Inflammatory macrophage treated with lipopolysaccharide for 4 hours (primary cell): ENCODE results near the gene HAGHL.
"Not testable (repeated sequence)": the region's sequence is repeated elsewhere in the genome, so short reads cannot be mapped to it uniquely, and the experiment has no call there.

ENCODE experiments used
- DNase-seq: peaks from one replicate; pipeline ENCODE4 v3.0.0-alpha.2; 2020

HAGHL gene

DNA sequence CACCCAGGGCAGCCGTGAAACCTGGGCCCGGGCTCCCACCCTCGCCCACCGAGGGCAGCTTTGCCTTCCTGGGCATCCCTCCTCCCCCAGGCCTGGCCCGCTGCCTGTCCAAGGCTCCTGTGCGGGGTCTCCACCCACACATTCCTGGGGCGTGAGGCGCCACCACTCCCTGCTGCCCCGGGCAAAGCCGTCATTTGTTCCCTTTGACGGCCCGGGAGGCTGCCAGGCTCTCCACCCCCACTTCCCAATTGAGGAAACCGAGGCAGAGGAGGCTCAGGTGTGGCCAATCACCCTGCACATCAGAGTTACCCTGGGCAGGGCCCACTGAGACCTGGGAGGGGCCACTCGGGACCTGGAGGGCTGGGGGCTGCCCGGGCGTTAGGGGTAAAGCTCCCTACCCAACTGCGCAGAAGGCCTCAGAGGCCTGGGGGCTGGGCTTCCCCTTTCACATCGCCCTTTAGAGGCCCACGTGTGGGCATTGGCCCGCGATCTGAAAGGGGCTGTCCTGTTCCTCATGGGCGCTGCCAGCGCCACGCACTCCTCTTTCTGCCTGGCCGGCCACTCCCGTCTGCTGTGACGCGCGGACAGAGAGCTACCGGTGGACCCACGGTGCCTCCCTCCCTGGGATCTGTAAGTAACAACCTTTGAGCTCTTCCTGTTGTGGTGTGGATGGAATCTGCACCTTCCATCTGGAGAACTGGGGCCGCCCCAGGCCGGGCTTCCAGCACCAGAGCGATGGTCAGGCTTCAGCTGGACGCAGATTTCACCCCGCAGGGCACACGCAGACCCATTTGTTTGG, 33.8 kb downstream of the HAGHL start, which contains the start of gene MSLN:
Gene MSLN (plus strand): TSS at position 190 of the 799 bp plus-strand sequence. CDS start 1,947 bp downstream, outside the sequence.
- no peak for DNase-seq

DNA sequence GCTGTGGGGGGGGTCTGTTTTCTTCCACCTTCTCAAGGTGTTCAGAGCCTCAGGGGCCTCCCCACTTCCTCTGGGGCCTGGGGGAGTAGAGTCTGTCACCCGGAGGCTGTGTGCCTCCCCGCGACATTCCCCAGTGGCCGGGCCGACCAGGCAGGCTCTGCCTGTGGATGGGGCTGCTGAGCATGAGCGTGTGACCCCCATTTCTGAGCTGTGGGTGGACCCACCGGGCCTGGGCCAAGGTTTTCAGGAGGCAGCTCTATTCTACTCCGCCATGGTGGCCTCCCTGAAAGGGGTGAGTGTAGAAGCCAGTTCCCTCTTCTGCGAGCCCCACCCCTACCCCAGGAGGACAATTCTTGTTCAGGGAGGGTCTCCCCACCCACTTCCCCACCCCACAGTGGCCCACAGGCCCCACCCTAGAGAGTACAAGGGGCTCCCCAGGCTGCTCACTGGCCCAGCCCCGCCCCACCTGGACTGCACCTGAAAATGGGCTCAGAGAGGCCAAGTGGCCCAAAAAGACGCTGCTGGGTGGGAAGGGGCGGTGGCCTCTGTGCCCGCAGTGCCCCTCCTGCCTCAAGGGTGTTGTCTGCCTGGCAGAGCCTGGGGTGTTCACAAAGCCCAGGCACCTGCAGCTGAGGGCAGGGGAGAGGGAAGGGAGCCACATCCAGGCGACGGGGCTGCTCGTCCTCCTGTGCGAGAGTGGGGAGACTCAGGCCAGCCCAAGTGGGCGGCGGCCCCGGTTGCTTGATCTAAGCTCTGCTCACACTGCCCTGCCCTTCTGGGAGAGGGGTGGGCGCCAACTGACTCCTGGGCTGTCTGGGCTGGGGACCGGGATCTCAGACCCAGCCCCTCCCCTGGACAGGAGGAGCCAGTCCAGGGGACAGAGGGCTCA, 35.0 kb downstream of the HAGHL start:
- DNase-seq: no peak

DNA sequence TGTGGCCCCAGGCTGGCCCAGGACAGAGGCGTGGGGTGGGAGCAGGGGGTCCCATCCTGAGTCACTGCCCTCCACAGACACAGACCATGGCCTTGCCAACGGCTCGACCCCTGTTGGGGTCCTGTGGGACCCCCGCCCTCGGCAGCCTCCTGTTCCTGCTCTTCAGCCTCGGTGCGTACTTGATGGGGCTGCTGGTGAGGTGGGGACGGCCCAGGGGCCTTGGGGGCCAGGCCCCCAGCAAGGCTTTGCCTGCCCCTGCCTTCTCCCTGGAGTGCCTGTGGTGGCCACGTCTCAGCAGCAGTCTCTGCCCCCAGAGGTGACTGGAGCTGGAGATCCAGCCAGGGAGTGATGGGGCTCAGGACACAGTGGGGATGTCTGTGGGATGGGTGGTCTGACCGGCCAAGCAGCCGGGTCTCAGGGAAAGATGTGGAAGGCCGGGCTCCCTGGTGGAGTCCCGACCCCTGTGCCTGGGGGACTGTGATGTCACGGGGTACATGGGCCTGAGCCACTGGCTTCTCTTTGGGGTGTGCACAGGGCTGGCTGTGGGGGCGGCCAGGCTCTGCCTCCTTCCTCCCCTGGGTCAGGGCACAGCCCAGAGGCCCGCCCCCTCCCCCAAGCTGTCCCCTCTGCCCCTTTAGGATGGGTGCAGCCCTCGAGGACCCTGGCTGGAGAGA, 35.8 kb downstream of the HAGHL start:
- no peak for DNase-seq

DNA sequence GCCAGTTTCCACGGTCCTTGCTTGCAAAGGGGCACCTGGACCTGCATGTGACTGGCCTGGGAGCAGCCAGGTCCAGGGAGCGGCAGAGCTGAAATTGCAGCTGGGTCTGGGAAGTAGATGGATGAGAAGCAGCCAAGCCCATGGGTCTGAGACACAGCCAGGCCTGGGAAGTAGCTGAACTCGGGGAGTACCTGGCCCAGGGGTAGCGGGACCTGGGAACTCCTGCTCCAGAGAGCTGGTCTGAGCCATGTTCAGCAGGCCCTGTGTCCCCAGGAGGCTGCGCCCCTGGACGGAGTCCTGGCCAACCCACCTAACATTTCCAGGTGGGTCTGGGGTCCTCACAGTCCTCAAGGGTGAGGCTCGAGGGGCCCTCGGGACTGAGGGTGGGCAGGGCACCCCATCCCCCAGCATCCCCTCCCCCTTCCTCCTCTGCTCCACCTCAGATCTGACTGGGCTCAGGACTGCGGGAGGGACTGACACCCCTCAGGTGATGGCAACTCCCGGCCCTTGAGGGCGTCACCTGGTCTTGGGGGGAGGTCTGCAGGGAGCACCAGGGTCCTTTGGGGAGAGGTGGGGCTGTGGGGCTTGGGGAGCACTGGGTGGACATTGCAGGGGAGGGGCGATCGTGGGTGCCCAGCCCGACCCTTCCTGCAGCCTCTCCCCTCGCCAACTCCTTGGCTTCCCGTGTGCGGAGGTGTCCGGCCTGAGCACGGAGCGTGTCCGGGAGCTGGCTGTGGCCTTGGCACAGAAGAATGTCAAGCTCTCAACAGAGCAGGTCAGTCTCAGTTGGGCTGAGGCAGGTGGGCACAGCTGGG, 36.7 kb downstream of the HAGHL start:
- no peak for DNase-seq

DNA sequence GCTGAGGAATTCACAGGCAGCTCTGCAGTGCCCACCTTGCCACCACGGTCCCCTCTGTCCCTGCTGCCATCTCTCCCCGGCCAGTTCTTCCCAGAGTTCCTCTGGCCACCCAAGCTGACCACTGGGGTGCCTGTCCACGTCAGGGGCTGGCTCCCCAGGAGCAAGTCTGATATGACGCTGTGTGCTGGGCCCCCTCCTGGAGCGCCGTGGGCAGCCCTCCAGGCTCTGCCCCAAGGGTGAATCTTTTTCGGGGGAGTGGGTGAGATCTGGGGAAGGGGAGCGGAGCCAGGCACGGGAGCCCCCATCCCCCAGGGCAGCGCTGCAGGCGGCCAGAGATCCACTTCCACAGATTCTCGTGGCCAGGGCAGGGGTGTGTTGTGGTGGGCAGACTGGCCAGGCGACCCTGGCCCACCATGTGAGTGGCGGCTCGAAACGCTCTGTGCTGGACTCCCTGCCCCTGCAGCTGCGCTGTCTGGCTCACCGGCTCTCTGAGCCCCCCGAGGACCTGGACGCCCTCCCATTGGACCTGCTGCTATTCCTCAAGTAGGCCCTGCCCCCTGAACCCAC, 37.4 kb downstream of the HAGHL start:
- no peak for DNase-seq

DNA sequence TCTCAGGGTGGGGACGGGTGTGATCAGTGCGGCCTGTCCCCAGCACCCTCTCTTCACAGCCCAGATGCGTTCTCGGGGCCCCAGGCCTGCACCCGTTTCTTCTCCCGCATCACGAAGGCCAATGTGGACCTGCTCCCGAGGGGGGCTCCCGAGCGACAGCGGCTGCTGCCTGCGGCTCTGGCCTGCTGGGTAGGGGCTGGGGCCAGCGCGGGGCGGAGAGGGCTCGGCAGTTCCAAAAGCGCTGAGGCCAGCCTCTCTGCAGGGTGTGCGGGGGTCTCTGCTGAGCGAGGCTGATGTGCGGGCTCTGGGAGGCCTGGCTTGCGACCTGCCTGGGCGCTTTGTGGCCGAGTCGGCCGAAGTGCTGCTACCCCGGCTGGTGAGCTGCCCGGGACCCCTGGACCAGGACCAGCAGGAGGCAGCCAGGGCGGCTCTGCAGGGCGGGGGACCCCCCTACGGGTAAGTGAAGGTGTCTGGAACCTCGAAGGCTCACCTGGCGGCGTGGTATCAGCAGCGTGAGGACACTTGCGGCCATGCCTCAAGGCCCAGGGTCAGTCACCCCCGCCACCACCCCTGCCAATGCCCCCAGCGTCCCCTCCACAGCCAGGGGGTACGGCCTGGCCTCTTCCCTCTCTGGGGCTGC, 38.1 kb downstream of the HAGHL start:
- DNase-seq: no peak

DNA sequence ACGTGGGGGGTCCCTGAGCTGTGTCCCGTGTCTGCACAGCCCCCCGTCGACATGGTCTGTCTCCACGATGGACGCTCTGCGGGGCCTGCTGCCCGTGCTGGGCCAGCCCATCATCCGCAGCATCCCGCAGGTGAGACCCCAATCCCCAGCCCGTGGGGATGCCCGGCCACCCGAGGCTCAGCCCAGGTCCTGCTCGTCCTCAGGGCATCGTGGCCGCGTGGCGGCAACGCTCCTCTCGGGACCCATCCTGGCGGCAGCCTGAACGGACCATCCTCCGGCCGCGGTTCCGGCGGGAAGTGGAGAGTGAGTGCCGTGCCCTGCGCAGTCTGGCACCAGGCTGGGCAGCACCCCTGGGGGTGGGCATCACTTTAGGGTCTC, 38.6 kb downstream of the HAGHL start:
- no peak for DNase-seq

DNA sequence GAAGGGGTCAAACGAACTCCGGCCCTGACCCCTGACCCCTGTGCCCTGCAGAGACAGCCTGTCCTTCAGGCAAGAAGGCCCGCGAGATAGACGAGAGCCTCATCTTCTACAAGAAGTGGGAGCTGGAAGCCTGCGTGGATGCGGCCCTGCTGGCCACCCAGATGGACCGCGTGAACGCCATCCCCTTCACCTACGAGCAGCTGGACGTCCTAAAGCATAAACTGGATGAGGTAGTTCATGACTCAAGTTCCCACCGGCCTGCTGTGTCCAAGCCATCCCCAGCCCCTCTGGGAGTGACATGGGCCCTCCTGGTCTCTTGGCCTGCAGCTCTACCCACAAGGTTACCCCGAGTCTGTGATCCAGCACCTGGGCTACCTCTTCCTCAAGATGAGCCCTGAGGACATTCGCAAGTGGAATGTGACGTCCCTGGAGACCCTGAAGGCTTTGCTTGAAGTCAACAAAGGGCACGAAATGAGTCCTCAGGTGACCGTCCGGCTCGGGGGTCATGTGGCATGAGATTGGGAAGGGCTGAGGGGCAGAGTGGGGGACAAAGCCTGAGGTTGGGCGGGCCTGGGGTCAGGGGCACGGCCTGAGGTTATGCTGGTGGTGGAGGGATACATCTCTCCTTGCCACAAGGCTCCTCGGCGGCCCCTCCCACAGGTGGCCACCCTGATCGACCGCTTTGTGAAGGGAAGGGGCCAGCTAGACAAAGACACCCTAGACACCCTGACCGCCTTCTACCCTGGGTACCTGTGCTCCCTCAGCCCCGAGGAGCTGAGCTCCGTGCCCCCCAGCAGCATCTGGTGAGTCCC, 39.3 kb downstream of the HAGHL start:
- DNase-seq: no peak

DNA sequence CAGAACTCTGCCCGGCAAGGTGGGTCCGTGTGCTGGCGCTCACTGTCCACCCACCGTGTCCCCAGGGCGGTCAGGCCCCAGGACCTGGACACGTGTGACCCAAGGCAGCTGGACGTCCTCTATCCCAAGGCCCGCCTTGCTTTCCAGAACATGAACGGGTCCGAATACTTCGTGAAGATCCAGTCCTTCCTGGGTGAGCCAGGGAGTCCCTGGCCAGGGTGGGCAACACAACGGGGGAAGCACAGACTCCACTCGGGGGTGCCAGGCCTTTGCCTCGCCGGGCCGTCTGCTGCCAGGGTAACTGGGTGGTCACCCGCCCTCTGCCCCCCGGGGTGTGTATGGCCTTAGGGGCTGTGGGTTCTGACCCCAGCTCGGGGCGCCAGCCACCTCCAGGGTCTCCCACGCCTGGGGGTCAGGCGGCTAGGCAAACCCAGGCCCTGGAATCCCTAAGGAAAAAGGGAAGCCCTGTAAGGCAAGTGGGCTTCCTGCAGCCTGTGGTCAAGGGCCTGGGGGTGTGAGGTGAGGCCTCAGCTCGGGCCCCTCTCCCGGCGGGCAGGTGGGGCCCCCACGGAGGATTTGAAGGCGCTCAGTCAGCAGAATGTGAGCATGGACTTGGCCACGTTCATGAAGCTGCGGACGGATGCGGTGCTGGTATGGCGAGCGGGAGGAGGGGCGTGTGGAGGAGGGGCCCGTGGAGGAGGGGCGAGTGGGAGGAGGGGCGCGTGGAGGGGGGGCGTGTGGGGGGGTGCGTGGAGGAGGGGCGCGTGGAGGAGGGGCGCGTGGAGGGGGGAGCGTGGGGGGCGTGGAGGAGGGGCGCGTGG, 40.1 kb downstream of the HAGHL start:
- DNase-seq: no peak

DNA sequence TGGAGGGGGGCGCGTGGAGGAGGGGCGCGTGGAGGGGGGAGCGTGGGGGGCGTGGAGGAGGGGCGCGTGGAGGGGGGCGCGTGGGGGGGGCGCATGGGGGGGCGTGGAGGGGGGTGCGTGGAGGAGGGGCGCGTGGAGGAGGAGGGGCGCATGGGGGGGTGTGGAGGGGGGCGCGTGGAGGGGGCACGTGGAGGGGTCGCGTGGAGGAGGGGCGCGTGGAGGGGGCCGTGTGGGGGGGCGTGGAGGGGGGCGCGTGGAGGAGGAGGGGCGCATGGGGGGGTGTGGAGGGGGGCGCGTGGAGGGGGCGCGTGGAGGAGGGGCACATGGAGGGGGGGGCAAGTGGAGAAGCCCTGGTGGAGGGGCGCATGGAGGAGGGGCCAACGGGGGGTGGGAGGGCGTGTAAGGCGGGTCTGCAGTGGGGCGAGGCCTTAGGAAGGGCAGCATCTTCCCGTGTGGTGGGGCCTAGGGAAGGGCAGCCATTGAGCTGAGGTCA, 40.9 kb downstream of the HAGHL start:
- no peak for DNase-seq

DNA sequence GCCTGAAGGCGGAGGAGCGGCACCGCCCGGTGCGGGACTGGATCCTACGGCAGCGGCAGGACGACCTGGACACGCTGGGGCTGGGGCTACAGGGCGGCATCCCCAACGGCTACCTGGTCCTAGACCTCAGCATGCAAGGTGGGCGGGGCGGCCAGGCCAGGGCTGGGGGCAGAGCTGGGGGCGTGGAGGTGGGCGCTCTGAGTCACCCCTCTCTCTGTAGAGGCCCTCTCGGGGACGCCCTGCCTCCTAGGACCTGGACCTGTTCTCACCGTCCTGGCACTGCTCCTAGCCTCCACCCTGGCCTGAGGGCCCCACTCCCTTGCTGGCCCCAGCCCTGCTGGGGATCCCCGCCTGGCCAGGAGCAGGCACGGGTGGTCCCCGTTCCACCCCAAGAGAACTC, 41.5 kb downstream of the HAGHL start:
- DNase-seq: no peak

DNA sequence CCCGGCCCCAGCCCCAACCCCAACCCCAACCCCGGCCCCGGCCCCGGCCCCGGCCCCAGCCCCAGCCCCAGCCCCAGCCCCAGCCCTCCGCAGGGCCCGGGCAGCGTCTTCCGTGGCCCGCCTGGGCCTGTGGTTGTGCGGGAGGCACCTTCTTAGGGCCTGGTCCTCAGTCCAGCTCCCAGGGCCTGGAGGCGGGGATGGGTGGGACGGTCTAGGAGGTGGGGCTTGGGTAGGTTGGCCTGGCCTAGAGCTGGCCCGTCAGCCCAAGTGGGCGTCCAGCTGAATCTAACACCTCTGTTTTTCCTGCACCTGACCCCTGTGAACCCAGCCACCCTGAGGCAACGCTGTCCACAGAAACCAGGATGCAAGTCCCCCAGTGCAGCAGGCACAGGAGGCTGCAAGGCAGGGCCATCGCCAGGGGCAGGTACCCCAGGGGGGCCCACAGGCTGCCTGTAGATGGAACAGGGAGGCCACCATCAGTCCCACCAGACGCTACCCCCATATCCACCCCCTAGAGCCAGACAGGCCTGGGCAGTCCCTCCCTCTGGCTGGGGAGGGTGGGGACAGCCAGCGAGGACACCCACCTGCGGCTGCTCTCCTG, 42.4 kb downstream of the HAGHL start:
- DNase-seq: no peak

DNA sequence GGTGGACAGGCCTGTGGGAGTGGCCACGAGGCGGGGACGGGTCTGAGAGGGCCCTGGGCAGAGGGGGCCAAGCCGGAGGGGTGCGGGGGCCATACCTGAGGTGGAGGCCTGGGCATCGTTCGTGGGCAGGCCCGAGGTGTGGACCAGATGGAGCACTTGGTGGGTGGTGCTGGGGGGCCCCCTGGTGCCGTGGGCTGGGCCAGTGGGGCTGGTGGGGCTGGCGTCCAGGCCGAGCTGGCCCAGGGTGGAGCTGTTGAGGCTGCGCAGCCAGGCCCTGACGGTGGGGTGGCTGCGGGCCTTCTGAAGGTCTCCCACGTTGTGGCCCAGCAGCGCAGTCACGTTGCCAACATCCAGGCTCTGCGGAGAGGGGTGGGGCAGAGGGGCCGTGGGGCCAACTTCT, 43.0 kb downstream of the HAGHL start:
- DNase-seq: no peak

DNA sequence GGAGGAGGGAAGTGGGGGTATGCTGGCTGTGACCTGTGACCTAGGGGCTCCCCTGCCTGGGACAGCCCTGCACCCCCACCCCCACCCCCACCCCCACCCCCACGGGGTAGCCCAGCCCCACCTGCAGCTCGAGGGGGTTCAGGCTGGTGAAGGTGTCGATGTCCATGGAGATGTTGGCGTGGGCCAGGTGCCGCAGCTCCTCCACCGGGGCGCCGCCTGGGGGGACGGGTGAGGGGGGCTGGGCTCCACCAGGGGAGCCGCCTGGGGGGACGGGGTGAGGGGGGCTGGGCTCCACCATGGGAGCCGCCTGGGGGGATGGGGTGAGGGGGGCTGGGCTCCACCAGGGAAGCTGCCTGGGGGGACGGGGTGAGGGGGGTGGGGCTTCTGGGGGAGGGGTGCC, 43.5 kb downstream of the HAGHL start:
- no peak for DNase-seq

DNA sequence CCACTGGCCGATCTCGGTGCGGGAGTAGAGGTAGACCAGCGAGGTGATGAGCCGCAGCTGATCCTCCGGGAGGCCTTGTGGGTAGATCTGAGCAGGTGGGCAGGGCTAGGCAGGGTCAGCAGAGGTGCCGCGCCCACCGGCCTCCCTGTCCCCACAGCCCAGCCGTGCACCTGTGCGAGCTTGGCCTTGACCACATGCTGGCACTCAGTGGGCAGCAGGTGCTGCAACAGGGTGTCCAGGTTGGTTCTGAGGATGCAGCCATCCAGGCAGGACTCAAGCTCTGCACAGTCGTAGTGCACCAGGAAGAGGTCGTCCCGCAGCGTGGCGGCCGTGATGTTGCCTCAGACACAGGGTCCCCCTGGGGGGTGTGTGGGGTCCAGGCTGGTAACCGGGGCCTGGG, 46.1 kb downstream of the HAGHL start:
- DNase-seq: no peak

DNA sequence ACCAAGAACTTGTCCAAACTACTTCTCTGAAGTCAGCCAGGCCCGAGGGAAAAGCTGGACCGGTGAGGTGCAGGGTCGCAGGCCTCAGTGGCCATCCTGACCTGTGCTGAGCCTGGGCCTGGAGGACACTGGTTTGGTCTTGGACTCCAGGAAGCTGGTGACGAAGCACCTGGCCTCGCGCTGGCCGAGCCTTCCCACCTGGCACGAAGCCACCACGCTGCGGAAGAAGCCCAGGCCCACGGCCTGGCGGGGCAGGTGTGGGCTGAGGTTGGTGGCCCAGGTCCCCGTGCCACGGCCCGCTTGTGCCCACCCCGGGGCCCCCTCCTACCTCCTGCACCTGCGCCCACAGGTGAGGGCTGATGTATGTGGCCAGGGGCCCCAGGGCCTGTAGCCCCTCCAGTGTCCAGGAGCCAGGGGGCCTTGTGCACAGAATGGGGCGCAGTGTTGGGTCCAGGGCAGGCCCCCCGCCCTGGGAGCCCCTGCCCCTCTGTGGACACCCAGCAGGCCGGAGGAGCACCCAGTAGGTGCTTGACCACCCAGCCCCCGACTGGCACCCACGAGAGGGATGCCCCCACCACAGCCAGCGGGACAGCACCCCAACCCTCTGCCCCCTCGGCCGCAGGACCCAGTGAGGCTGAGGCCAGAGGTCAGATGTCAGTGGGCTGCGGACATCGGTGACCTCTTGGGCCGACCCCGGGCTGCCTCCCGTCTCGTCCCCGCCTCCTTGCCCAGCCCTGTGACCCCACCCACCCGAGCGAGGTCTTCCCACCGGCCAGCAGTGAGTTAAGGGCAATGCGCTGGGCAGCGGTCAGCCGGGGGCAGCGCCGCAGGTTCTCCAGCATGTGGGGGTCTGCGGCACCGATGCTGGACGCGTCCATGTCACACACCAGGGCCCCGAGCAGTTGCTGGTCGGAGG, 47.4 kb downstream of the HAGHL start:
- no peak for DNase-seq

DNA sequence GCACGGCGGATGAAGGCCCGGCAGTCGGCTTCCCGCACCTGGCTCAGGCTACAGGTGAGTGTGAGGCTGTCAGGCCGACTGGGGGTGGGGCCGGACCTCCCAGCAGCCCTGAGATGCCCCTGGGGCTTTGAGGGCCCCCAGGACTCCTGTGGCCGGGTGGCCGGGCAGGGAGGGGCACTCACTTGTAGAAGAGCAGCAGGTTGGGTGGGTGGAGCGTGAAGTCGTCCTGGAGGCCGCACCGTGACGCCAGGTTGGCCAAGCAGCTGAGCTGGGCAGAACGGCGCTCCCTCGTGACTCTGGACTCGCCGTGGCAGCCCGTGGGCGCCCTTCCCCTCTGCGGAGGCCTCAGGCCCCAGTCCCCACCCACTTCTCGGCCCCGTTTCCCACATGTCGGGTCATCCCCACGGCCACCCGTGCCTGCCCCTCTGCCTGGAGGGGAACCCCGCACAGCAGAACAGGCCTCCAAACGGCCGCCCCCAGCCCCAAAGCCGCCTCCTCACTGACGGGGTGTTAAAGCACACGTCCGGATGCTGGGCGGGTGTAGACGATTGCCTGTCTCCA, 48.4 kb downstream of the HAGHL start:
- DNase-seq: no peak

DNA sequence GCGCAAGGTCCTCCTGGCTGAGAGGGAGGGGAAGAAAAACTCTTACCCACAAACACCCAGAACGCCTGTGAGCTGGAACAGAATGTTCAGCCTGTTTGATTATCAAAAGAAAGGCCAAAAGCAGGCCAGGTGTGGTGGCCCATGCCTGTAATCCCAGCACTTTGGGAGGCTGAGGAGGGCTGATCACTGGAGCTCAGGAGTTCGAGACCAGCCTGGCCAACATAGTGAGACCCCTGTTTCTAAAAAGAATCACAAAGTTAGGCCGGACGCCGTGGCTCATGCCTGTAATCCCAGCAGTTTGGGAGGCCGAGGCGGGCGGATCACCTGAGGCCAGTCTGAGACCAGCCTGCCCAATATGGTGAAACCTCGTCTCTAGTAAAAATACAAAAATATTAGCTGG, 49.4 kb downstream of the HAGHL start:
- not testable (repeated sequence) for DNase-seq
